H9 (cell line): ENCODE measurements around the gene LIPT1. TPM values are rescaled to one million over a fixed set of nuclear protein-coding genes. Genes with fewer than 3 reads are reported as not detected.

Experiments used
- DNase-seq: peaks from one replicate; pipeline ENCODE4 v3.0.0-alpha.2; 2017
- H2AFZ ChIP-seq: one replicate; pipeline ENCODE4 v1.6.1; 2013; ENCODE audit warnings: mild to moderate bottlenecking, low read length, control low read depth, moderate library complexity
- H2AK5ac ChIP-seq: 2 replicates; pipeline ENCODE4 v1.6.1; 2013; ENCODE audit warnings: low read length, control low read depth, mixed read lengths; ENCODE audit not compliant: insufficient read length
- H2BK120ac ChIP-seq: one replicate; pipeline ENCODE4 v1.6.1; 2013; ENCODE audit warnings: low read depth, mild to moderate bottlenecking, low read length, control low read depth, inconsistent platforms; ENCODE audit not compliant: poor library complexity, severe bottlenecking
- H2BK12ac ChIP-seq: 2 replicates; pipeline ENCODE4 v1.6.1; 2013; ENCODE audit warnings: low read length, control low read depth, mixed read lengths, low read depth; ENCODE audit not compliant: insufficient read length
- H2BK15ac ChIP-seq: 2 replicates; pipeline ENCODE4 v1.6.1; 2013; ENCODE audit warnings: low read depth, low read length, control low read depth
- H2BK20ac ChIP-seq: one replicate; pipeline ENCODE4 v1.6.1; 2013; ENCODE audit warnings: low read depth, mild to moderate bottlenecking, low read length, control low read depth, inconsistent platforms; ENCODE audit not compliant: poor library complexity, severe bottlenecking
- H2BK5ac ChIP-seq: 2 replicates; pipeline ENCODE4 v1.6.1; 2013; ENCODE audit warnings: low read length, control low read depth, mixed read lengths; ENCODE audit not compliant: insufficient read length
- H3K14ac ChIP-seq: 2 replicates; pipeline ENCODE4 v1.6.1; 2013; ENCODE audit warnings: low read length, control low read depth; ENCODE audit not compliant: insufficient read depth
- H3K18ac ChIP-seq: 2 replicates; pipeline ENCODE4 v1.6.1; 2013; ENCODE audit warnings: low read depth, mild to moderate bottlenecking, mixed read lengths, low read length, control low read depth; ENCODE audit not compliant: insufficient read length
- H3K23ac ChIP-seq: 2 replicates; pipeline ENCODE4 v1.6.1; 2013; ENCODE audit warnings: low read length, control low read depth, mixed read lengths, low read depth; ENCODE audit not compliant: insufficient read length
- H3K23me2 ChIP-seq: 2 replicates; pipeline ENCODE4 v1.6.1; 2013; ENCODE audit warnings: low read depth, mild to moderate bottlenecking, mixed read lengths, low read length, control low read depth; ENCODE audit not compliant: insufficient read length, poor library complexity, severe bottlenecking
- H3K27ac ChIP-seq: 2 replicates; pipeline ENCODE4 v1.5.1; 2013; ENCODE audit warnings: low read length, control low read depth, mixed read lengths, low read depth; ENCODE audit not compliant: insufficient read length
- H3K27me3 ChIP-seq: 2 replicates; pipeline ENCODE4 v1.6.1; 2013; ENCODE audit warnings: low read length, control low read depth, inconsistent platforms; ENCODE audit not compliant: insufficient read depth
- H3K4ac ChIP-seq: 2 replicates; pipeline ENCODE4 v1.6.1; 2013; ENCODE audit warnings: low read depth, mild to moderate bottlenecking, control low read depth, inconsistent platforms, low read length, moderate library complexity
- H3K4me1 ChIP-seq: 2 replicates; pipeline ENCODE4 v1.6.1; 2013; ENCODE audit warnings: low read length, control low read depth, inconsistent platforms; ENCODE audit not compliant: insufficient read depth
- H3K4me2 ChIP-seq: 2 replicates; pipeline ENCODE4 v1.6.1; 2013; ENCODE audit warnings: low read length, control low read depth, mixed read lengths; ENCODE audit not compliant: insufficient read length, insufficient read depth
- H3K56ac ChIP-seq: 2 replicates; pipeline ENCODE4 v1.6.1; 2013; ENCODE audit warnings: low read depth, mild to moderate bottlenecking, mixed read lengths, low read length, control low read depth; ENCODE audit not compliant: insufficient read length
- H3K79me1 ChIP-seq: 2 replicates; pipeline ENCODE4 v1.6.1; 2013; ENCODE audit warnings: low read depth, mild to moderate bottlenecking, moderate library complexity, low read length, control low read depth, inconsistent platforms; ENCODE audit not compliant: insufficient read depth, poor library complexity, severe bottlenecking
- H3K79me2 ChIP-seq: 2 replicates; pipeline ENCODE4 v1.6.1; 2013; ENCODE audit warnings: low read length, control low read depth, inconsistent platforms; ENCODE audit not compliant: insufficient read depth
- H3K9ac ChIP-seq: 2 replicates; pipeline ENCODE4 v1.6.1; 2013; ENCODE audit warnings: low read length, control low read depth, mixed read lengths; ENCODE audit not compliant: insufficient read length; ENCODE audit errors: extremely low read depth
- H3K9me3 ChIP-seq: one replicate; pipeline ENCODE4 v1.6.1; 2013; ENCODE audit warnings: low read depth, low read length, inconsistent platforms; ENCODE audit not compliant: control insufficient read depth
- H3T11ph ChIP-seq: one replicate; pipeline ENCODE4 v1.6.1; 2013; ENCODE audit warnings: mild to moderate bottlenecking, low read length, control low read depth, inconsistent platforms
- H4K20me1 ChIP-seq: one replicate; pipeline ENCODE4 v1.6.1; 2013; ENCODE audit not compliant: control insufficient read depth, insufficient read length, insufficient read depth
- H4K5ac ChIP-seq: 2 replicates; pipeline ENCODE4 v1.6.1; 2013; ENCODE audit warnings: low read depth, mild to moderate bottlenecking, mixed read lengths, low read length, control low read depth; ENCODE audit not compliant: insufficient read length
- H4K8ac ChIP-seq: replicated peaks from 2 replicates; pipeline ENCODE4 v1.6.1; 2013; ENCODE audit warnings: low read length, control low read depth, mixed read lengths, low read depth; ENCODE audit not compliant: insufficient read length
- H4K91ac ChIP-seq: 2 replicates; pipeline ENCODE4 v1.6.1; 2013; ENCODE audit warnings: low read depth, mild to moderate bottlenecking, moderate library complexity, mixed read lengths, low read length, control low read depth; ENCODE audit not compliant: insufficient read length
- H3K27ac Mint-ChIP-seq, 3 experiments: 2 replicates in 2 of 3; 3 replicates in 1 of 3; pipeline ENCODE4 v1.8.0; 2020 to 2021; ENCODE audit warnings: mixed read lengths in 3 of 3, mild to moderate bottlenecking in 1 of 3, moderate library complexity in 1 of 3
- H3K27me3 Mint-ChIP-seq: 2 replicates; pipeline ENCODE4 v1.8.0; 2021; ENCODE audit warnings: low read depth, mild to moderate bottlenecking, moderate library complexity, mixed read lengths
- H3K36me3 Mint-ChIP-seq, 3 experiments: 2 replicates in 2 of 3; 3 replicates in 1 of 3; pipeline ENCODE4 v1.8.0; 2020 to 2021; ENCODE audit warnings: low read depth in 3 of 3, mixed read lengths in 3 of 3; ENCODE audit not compliant: insufficient read depth in 1 of 3
- H3K4me1 Mint-ChIP-seq, 2 experiments: 2 replicates each; pipeline ENCODE4 v1.8.0; 2020; ENCODE audit warnings: mixed read lengths in 2 of 2
- H3K4me3 Mint-ChIP-seq, 2 experiments: 2 replicates in 1 of 2; 3 replicates in 1 of 2; pipeline ENCODE4 v1.8.0; 2020 to 2021; ENCODE audit warnings: mild to moderate bottlenecking in 2 of 2, mixed read lengths in 2 of 2, moderate library complexity in 1 of 2
- H3K9me3 Mint-ChIP-seq, 2 experiments: 2 replicates in 1 of 2; 3 replicates in 1 of 2; pipeline ENCODE4 v1.8.0; 2020; ENCODE audit warnings: mild to moderate bottlenecking in 2 of 2, mixed read lengths in 2 of 2, moderate library complexity in 1 of 2
- CTCF ChIP-seq: fragments of 200-600 bp; sonication (generic); conservative IDR thresholded peaks from 3 replicates; pipeline ENCODE4 v1.8.0; 2021; ENCODE audit warnings: antibody characterized with exemption, mild to moderate bottlenecking
- WGBS: extraction: QIAGEN DNeasy Blood & Tissue Kit; methylation state at CpG from one replicate; pipeline ENCODE4 v1.1.7; 2013; ENCODE audit warnings: missing lambda C conversion rate, low lambda C conversion rate, mixed read lengths; ENCODE audit not compliant: insufficient read length; ENCODE audit errors: extremely low coverage; 5-methylcytosine and 5-hydroxymethylcytosine counted together
- total RNA-seq: library from RNA; stranded (reverse); gene quantifications from 2 replicates; pipeline ENCODE4 v1.2.1, GENCODE V29; 2021

Gene LIPT1
- total RNA-seq, 1 experiment from 2014 or later: 6.4 TPM

- peaks cover 6% of the 10 kb centered on the region for H3K27me3 Mint-ChIP-seq
- Histone ChIP-seq H3T11ph (no peak overlapping the region), H3K9me3 (peaks cover 8% of the 10 kb centered on the region), H4K8ac (no peak overlapping the region), H3K27me3 (no peaks in the 10 kb centered on the region), H3K9ac (no peak overlapping the region), H2BK120ac (no peak overlapping the region), H3K4ac (no peak overlapping the region), H2BK5ac (no peak overlapping the region), H2AK5ac (no peak overlapping the region), H4K20me1 (no peaks in the 10 kb centered on the region), H2BK15ac (no peak overlapping the region), H2BK20ac (no peak overlapping the region), H4K5ac (no peak overlapping the region), H3K18ac (no peak overlapping the region), H2BK12ac (no peak overlapping the region), H3K79me1 (no peaks in the 10 kb centered on the region), H3K27ac (no peak overlapping the region), H3K4me2 (no peak overlapping the region), H2AFZ (no peak overlapping the region), H3K56ac (no peak overlapping the region), H3K14ac (no peak overlapping the region), H4K91ac (no peak overlapping the region), H3K23me2 (no peaks in the 10 kb centered on the region), H3K4me1 (no peaks in the 10 kb centered on the region), H3K79me2 (no peaks in the 10 kb centered on the region), H3K23ac (no peak overlapping the region)
- no CpG with 5 or more reads among the region's 4 CpGs for WGBS
- H3K4me1 Mint-ChIP-seq: peaks cover 0 to 2% of the 10 kb centered on the region in 2 experiments; a peak in 1 of 4 replicates
- peaks cover 43 to 51% of the 10 kb centered on the region in 2 experiments for H3K9me3 Mint-ChIP-seq
- peaks cover 46 to 60% (median 54%) of the 10 kb centered on the region in 3 experiments for H3K36me3 Mint-ChIP-seq
- TF ChIP-seq CTCF: peak; percentile 45; the same call in 2 of the 3 replicates
- no peak for DNase-seq
- no peak overlapping the region for H3K27ac Mint-ChIP-seq
- no peak overlapping the region for H3K4me3 Mint-ChIP-seq
Observed at GRCh38 chr2:99201959-99202678, 47.4 kb downstream of the LIPT1 start.
